ENCODE measurements around the gene SLC9A9.

DNA sequence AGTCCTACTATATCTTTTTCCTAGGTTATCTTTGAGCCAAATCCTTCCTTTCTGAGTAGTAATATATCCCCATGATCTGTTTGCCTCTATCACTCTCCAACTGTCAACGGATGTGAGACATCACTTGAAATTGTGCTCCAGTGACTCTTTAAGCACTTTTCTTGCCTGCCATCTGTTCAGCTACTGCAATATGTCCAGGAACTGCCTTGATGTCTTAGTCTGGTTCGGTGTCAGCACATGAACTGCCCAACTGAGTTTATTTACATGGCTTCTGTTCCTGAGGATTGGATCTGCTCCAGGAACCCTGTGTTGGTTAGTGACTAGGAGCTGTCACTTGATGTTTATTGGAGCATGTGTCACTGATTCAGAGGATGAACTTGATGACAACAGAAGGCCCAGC, 116.5 kb downstream of the SLC9A9 start:
- TF ChIP-seq POLR2A (IDR thresholded peaks at IDR 0.05; ENCODE audit: low read length): no peak
- TF ChIP-seq GATA1 (IDR thresholded peaks at IDR 0.05; ENCODE audit: low read depth, low read length): no peak
